Stimulated activated CD8-positive, alpha-beta memory T cell treated with anti-CD3 and anti-CD28 coated beads, Interleukin-7, amount 100 ng/mL, for 1 hour (primary cell): ENCODE measurements around the gene ITPK1.

Experiments
- DNase-seq, 2 donors: peaks; one replicate each; pipeline ENCODE4 v3.0.0-alpha.2; 2020; ENCODE audit warnings: low read depth in 2 of 2

The ITPK1 gene

DNA sequence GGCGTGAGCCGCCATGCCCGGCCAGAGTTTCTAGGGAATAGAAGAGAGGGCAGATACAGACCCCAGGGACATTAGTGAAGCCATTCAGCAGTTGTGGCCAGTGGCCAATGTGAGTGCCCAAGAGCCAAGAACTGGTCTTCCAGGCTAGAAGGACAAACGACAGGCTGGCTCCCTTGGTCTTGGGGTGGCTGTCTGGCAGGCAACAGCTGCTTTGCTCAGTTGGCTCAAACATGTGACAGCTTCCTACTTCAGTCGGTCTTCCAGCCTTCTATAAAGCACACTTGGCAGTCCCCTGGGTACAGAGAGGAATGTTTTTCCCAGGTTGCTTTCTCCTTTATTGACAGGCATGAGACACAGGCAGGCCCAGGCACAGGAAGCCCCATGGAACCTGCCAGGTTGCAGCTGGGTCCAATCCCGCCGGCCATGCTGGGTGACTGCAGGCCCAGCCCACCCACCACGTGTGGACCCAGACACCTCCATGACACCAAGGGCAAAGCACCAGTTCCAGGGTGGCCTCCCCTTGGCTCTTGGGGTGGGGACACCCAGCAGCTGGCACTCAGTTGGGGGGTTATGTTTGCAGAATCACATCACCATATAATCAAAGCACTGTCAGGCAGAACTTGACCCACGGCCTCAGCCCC lies 177.4 kb downstream of the ITPK1 start:
- no peak for DNase-seq

DNA sequence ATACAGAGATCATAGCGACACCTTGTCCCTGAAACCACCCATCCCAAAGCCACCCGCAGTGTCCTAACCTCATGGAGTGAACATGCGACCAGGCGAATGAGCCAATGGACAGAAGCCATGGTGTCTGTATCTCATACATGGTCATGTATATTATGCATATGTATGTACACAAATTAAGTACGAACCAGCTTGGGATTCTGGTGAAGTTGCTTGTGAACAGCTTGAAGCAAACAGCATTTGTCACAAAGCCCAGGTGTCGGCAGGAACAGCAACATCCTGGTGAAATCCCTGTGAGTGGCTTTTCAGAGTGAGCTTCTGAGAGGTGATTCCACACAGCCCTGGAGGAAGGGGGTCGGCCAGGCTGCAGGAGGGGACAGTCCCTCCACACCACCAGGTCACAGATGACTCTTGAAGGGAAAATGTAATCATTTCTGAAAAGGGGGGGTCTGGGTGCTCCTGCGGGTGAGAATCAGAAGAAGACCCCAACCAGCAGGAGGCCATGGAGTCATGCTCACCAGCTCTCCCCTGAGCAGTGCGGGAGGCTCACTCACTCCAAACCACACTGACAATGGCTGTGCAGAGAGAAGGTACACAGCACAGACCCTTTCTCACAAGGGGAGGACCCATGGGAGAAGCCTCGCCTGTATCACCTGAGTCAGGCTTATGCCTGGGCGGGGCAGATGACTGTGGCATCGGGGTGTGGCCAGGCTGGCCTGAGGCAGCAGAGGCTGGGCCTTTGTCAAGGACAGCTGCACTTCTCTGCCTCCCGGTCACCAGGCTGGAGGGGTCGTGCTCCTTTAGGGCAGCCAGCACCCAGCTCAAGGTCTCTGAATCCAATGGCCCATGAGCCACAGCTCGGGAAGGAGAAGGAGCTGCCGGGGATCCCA lies 178.4 kb downstream of the ITPK1 start:
- no peak for DNase-seq

DNA sequence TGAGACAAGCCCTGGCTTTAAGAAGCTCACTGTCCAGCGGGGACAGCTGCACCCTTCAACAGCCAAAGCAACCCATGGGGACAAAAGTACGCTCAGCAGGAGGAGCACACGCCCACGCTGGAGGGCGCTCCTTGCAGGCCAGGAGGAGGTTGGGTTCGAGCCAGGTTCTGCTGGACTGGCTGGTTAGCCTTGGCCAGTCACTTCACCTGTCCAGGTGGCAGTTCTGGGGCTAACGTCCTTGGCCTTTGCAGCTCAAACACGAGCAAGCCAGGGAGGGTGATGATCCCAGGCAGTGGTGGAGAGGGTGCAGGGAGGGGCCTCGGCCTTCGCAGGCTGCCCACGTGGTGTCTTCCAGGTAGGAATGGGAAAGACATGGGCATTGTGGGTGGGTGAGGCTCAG lies 179.6 kb downstream of the ITPK1 start:
- no peak for DNase-seq

DNA sequence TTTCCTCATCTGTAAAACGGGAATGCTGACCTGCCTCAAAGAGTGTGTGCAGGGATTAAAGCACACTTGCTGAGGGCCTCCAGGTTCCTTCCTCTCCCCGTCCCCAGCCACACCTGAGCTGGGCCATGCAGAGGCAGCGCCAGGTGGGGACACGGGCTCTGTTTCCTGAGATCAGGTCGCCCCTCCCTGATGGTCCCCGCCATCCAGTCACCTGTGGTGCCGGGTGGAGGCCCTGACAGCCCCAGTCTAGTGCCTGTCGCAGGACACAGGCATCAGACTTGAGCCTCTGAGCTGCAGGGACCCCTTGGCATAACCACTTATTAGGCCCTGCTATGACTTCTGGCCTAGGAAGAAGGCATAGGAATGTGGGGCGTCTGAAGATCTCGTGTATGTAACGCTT lies 180.3 kb downstream of the ITPK1 start:
- DNase-seq, result no peak

DNA sequence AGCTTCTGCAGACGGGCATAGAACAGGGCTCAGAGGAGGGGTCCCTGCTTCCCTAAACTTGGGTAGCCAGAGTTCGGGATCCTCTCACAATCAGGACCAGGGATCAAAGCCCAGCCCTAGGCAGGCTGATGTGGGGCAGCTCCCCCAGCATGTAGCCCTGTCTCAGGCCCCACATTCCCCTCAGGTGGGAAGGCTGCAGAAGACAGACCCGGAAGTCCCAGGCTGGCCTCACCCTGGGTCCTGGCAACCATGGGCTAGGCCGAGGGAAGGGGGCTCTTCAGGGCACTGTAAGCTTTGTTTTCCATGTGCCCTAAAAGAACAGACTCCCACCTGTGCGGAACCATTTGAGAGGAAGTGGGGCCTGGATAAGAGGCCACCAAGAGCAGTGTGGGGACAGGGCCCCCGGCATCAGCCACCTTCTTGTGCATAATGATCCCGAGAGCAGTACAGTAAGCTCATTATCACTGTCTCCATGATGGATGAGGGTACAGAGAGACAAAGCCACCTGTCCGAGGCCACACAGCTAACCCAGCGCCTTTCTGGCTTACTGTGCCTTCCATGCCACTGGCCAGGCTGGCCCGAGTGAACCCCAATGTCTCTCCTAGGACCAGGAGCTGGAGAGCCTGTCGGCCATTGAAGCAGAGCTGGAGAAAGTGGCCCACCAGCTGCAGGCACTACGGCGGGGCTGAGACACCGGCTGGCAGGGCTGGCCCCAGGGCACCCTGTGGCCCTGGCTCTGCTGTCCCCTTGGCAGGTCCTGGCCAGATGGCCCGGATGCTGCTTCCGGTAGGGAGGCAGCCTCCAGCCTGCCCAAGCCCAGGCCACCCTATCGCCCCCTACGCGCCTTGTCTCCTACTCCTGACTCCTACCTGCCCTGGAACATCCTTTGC lies 181.3 kb downstream of the ITPK1 start:
- DNase-seq, result no peak

DNA sequence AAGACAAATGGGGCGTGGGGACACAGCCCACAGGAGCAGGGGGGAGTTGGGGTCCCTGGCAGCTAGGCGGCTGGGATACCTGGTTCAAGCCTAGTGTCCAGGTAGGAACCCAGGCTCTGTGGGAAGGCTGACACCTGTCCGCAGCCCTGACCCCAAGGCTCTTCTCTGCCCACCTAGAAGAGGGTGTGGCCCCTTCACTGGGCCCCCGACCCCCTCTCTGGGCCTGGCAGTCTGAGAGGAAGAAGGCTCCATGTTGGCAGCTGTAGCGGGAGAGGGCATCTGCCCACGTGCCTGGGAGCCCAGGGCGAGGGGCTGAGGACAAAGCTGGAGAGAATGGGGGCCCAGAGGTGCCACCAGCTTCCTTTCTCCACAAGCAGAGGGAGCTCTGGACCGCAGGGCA lies 182.2 kb downstream of the ITPK1 start:
- no peak for DNase-seq

DNA sequence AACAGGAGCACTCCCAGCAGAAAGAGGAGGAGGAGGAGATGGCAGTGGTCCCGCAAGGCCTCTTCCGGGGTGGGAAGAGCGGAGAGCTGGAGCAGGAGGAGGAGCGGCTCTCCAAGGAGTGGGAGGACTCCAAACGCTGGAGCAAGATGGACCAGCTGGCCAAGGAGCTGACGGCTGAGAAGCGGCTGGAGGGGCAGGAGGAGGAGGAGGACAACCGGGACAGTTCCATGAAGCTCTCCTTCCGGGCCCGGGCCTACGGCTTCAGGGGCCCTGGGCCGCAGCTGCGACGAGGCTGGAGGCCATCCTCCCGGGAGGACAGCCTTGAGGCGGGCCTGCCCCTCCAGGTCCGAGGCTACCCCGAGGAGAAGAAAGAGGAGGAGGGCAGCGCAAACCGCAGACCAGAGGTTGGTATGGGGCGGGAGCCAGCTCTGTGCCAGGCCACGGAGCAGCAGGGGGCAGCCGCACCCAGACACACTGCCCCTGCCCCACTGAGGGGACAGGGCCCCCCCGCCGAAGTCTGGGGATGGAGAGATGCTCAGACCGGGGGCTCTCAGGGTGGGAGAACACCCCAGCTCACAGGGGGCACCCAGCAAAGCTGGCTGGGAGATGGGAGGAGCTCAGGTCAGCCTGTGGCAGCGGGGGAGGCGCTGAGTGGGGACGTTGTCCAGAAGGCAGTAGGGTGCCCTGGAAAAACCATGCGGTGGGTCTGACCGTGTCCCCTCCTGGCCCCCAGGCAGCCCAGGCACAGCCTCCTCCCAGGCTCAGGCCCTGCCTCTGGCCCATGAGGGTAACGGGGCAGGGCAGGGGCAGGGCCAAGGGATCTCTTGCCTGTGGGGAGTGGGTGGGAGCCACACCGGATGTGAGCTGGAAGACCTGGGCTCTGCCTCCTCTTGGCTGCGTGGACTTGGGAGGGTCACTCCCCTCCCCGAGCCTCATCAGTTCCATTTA lies 183.0 kb downstream of the ITPK1 start:
- no peak for DNase-seq

DNA sequence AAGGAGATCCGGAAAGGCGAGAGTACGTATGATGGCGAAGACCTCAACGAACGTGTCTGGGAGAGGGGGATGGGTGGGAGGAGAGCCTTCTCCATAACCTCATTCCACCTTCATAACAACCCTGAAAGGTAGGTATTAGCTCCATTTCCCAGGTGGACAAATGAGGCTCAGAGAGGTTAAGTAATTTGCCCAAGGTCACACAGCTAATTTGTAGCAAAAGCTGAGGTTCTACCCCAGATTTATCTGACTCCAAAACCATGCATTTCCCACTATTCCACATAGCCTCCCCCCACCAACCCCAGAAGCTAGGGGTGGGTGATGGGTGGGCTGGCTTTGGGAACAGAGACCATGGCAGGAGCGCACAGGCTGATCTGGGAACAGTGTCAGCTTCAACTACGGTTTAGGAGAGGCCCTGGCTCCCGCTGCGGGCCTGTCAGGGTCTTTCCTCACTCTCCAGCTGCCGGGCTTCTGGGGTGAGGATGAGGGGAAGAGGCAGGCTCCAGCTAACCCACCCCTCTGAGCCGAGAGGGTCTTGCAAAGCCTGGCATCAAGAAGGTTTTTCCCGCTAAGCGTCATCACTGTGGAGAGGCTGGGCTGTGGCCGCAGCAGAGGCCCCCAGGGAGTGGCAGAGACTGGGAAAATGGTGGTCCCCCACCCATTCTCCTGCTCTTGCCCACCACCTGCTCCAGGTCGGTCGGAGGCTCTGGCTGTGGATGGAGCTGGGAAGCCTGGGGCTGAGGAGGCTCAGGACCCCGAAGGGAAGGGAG lies 183.9 kb downstream of the ITPK1 start:
- DNase-seq, result no peak

DNA sequence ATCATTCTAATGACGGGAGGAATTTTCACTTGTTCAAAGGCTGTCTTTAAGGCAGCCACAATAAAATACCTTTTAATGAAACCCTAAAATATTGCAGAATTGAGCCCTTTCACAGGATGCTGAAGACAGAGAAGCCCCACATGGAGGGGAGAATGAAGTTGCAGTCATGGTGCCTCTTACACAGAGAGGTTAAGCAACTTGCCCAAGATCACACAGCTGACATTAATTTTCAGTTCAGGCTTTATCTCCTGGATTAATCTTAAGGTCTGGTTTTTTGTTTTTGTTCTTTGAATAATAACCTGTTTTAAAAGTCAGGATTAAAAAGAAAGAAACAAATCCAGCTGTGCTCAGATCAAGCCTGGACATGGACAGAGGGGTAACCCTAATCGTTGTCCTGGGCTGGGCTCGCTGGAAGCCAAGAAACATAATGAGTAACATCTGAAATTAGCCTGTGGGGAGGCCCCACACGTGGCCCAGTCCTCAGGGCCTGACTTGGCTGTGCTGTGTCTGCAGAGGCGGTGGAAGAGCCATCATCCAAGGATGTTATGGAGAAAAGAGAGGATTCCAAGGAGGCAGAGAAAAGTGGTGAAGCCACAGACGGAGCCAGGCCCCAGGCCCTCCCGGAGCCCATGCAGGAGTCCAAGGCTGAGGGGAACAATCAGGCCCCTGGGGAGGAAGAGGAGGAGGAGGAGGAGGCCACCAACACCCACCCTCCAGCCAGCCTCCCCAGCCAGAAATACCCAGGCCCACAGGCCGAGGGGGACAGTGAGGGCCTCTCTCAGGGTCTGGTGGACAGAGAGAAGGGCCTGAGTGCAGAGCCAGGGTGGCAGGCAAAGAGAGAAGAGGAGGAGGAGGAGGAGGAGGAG lies 184.8 kb downstream of the ITPK1 start:
- no peak for DNase-seq

DNA sequence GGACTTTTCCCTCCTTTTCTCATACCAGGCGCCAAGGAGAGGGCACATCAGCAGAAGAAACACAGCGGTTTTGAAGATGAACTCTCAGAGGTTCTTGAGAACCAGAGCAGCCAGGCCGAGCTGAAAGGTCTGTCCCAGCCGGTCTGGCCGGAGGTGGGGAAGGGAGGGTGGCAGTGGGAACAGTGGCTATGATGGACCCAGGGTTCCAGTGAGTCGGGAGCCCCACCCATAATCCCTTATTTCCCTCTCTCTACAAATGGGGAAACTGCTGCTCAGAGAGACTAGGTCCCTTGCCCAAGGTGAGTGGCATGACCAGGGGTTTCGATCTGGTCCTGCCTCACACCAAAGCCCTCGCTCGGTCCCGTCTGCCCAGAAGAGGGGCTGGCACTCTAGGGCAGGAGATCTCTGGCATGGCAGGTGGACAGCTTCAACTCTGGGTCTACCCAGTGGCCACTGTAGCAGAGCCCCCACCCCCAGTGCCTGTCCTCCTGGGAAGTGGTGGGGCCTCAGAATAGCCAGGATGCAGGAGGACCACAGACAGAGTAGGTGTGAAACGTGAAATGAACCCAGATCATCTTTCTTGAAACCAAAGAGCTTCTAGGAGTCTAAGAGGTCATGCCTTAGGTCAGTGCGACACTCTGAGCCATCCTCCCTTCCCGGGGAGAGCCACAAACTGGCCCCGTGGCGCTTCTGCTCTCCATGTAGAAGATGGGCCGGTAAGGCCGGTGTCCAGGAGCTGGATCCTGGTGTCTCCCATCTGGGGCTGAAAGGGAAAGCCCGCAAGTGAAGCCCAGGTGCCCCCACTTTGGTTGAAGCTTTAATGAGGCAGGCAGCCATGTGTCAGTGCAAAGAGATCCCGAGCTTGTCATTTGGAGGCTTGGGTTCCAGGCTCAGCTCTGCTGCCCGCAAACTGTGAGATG lies 185.8 kb downstream of the ITPK1 start:
- DNase-seq, result no peak

DNA sequence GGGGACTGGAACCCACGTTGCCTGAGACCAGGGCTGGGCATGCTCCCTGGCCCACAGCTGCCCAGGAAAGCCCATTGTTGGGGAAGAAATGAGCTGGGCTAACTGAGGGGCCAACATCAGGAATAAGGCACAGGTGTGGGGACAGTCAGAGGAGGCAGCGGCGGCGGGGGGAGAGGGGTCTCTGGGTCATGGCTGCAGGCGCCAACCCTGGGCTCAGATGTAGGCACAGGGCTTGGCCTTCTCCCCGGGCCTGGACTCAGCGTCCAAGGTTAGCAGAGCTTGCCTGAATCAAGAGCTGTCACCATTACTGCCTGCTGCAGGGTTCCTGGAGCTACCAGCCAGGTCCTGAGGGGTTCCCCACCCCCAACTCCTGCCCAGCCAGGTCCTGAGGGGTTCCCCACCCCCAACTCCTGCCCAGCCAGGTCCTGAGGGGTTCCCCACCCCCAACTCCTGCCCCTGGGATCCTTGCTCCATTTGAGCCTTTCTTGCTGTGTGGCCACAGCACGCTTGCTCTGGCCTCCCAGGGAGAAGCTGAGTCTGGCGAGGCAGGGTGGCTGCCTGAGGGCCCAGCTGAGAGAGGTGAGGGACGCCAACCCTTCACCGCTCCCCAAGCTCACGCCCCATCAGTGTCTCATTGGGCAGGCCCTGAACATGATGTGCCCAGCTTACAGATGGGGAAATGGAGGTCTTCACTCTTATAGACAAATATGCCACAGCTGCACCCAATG lies 186.6 kb downstream of the ITPK1 start:
- DNase-seq, result no peak

DNA sequence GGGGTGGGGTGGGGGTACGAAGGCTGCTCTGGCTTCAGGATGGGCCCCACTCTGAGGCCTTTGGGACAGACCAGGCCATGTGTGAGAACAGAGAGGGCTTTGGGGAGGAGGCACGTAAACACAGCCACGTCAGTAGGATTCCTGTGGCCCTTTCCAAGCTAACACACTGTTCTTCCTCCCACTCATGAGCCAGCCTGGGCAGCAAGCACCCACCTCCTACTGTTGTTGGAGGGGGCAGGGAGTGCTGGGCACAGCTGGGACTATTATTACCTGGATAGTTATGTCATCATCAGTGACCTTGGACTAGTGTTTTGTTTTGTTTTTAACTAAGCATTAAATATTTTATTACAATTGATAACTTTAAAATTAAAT lies 187.5 kb downstream of the ITPK1 start:
- DNase-seq, result no peak

DNA sequence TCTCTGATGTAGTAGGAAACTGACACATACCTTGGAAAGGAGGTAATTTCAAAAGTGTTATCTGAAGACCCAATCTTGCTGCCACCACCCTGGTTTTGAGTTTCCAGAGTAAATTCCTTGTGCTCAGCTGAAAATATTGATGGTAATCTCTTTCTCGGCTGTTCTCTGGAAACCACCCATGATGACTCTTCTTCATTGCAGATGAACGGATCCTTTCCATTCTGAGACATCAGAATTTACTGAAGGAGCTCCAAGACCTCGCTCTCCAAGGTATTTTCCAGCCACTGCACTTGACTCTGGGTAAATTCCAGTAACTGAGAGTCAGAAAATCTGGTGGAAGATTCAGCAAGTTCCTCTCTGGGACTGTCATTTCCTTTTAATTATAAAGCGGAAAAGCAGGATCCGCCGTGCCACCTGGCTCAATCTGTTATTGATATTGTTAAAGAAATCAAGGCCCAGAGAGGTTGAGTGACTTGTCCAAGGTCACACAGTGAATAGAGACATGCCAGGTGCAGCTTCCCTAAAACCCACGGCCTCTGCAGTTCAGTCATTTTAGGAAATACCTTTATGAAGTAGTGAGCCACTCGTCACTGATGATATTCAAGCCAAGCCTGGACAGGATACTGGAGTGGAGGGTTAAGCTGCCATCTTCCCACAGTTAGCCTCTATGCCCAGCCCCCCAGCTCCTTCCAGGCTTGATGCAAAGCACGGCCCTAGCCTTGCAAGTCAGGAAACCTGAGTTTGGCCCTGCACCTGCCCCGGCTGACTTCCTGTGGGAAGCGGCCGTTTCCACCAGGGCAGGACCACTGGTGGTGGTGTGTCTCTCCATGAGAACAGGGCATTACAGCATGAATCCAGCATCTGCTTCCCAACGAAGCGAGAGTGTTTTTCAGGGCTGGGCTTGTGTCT lies 188.1 kb downstream of the ITPK1 start:
- no peak for DNase-seq

DNA sequence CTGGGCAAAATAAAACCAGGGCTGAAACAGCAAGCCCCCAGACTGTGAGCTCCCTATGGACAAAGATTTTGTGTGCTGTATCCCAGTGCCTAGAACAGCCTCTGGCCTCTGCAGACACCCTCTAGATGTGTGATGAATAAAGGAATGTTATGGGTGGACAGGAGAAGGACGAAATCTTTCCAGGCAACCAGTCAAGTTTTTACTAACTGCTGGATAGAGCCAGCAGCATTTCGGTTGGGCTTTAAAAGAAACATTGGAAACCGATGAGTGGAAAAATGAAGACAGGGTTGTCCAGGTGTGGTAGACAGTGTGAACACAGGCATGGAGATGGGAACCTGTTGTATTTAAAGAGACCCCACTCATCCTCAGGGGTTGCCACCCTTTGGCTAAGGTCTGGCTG lies 188.8 kb downstream of the ITPK1 start:
- no peak for DNase-seq

DNA sequence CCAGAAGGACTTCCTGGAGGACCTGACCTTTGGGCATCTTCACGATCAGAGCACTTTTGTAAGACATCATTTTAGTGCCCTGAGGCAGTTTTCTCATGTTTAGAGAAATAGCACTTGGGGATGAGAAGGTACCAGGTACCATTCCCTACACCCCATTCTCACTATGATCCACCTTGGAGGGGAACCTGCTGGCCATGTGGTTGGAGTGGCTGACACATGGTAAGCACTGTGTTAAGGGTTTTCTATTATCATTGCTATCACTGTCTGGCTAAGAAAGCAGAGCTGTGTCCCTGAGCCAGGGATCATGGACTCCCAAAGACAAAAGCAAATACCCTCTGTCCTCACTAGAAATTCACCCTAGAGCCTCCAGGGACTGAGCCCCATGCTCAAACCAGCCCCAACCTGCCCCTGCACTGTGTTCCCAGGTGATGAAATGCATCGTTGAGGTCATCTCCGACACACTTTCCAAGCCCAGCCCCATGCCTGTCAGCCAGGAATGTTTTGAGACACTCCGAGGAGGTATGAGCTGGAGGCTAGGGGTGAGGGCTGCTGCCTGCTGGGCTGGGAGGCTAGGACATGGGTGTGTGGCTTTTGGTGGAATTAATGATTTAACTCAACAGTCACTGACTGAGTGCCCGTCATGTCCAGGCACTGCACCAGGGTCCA lies 189.4 kb downstream of the ITPK1 start:
- DNase-seq, result no peak

DNA sequence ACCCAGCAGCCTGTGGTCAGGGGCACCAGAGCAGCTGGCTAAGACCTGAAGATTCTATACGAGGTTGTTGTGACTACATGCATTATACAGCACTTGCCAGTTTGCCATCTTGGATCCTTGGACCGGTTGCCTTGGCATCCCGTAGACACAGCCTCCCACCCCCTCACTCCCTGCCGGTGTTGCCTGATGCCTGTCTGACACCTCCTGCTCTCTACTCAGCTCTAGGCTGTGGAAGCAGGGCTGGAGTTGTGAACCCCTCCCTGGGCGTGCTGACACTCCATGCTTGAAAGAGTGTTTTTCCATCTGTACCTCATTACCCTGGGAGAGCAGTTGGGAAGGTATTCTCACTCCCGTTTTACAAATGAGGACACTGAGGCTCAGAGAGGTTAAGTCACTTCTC lies 190.3 kb downstream of the ITPK1 start:
- no peak for DNase-seq
